Activated CD4-positive, alpha-beta T cell treated with anti-CD3 and anti-CD28 coated beads, Interleukin-2, amount 10 ng/mL, durations not matched to agents 7 days and 5 days (primary cell): ENCODE measurements around the gene UBXN10. TPM values are rescaled to one million over a fixed set of nuclear protein-coding genes. Genes with fewer than 3 reads are reported as not detected.

Experiments used
- CTCF ChIA-PET: fragments of 350-600 bp; sonication (Branson Sonifier 250); formaldehyde crosslinking; loops from one replicate; lab custom pipeline; 2021; ENCODE audit warnings: antibody characterized with exemption; lab: Charles Lee
- POLR2A ChIA-PET: fragments of 350-600 bp; sonication (Branson Sonifier 250); formaldehyde crosslinking; loops from one replicate; lab custom pipeline; 2021; ENCODE audit warnings: antibody characterized with exemption; lab: Charles Lee
- DNase-seq: peaks from one replicate; pipeline ENCODE4 v3.0.0-alpha.2; 2020
- H3K27ac Mint-ChIP-seq: one replicate; pipeline ENCODE4 v1.8.0; 2021; ENCODE audit warnings: mild to moderate bottlenecking, moderate library complexity, mixed read lengths
- H3K27me3 Mint-ChIP-seq: one replicate; pipeline ENCODE4 v1.8.0; 2021; ENCODE audit warnings: mixed read lengths
- H3K36me3 Mint-ChIP-seq: one replicate; pipeline ENCODE4 v1.8.0; 2021; ENCODE audit warnings: low read depth, mixed read lengths
- H3K4me1 Mint-ChIP-seq: one replicate; pipeline ENCODE4 v1.8.0; 2021; ENCODE audit warnings: mixed read lengths
- H3K4me3 Mint-ChIP-seq: one replicate; pipeline ENCODE4 v1.8.0; 2021; ENCODE audit warnings: mild to moderate bottlenecking, moderate library complexity, mixed read lengths
- H3K9me3 Mint-ChIP-seq: one replicate; pipeline ENCODE4 v1.8.0; 2021; ENCODE audit warnings: mixed read lengths
- total RNA-seq, 2 experiments: library from RNA; stranded (reverse); gene quantifications; one replicate each; pipeline ENCODE4 v1.2.3, GENCODE V29; 2021

UBXN10 gene
- total RNA-seq, 2 experiments from 2014 or later, result 0.21 to 0.22 TPM

- CTCF ChIA-PET, result interaction anchor here (1.4 to 3.2 kb wide), 6 partner anchors 9 to 17 kb away, joined by 5 to 14 read pairs (median 10); no protein-coding TSS in a partner anchor
- no peak overlapping the region for H3K27ac Mint-ChIP-seq
- POLR2A ChIA-PET, result interaction anchor here (0.5 to 1.1 kb wide), 2 partner anchors 8 to 31 kb away, joined by 4 to 5 read pairs; no protein-coding TSS in a partner anchor
Observed at GRCh38 chr1:20179371-20180128, 6.3 kb upstream of the UBXN10 start.

GRCh38 chr1:20180129-20180843, 5.6 kb upstream of the UBXN10 start:
- ChIA-PET CTCF (interaction anchor here (1.4 to 3.2 kb wide), 6 partner anchors 8 to 17 kb away, joined by 5 to 14 read pairs (median 10); no protein-coding TSS in a partner anchor), POLR2A (interaction anchor here (1.1 kb wide), 1 partner anchor 9 kb away, joined by 4 read pairs; no protein-coding TSS in a partner anchor)
- peaks cover 7% of the 10 kb centered on the region for H3K36me3 Mint-ChIP-seq
- no peak overlapping the region for H3K4me3 Mint-ChIP-seq
- H3K9me3 Mint-ChIP-seq, result peaks cover 12% of the 10 kb centered on the region
- H3K27ac Mint-ChIP-seq, result no peak overlapping the region
- peaks cover 18% of the 10 kb centered on the region for H3K4me1 Mint-ChIP-seq
- DNase-seq, result no peak
- H3K27me3 Mint-ChIP-seq, result peaks cover 14% of the 10 kb centered on the region

More at GRCh38 chr1:20179371-20180128, 6.3 kb upstream of the UBXN10 start:
- H3K4me1 Mint-ChIP-seq, result peaks cover 11% of the 10 kb centered on the region
- H3K4me3 Mint-ChIP-seq, result no peak overlapping the region
- H3K9me3 Mint-ChIP-seq, result peaks cover 12% of the 10 kb centered on the region
- peaks cover 7% of the 10 kb centered on the region for H3K36me3 Mint-ChIP-seq
- no peak for DNase-seq
- peaks cover 11% of the 10 kb centered on the region for H3K27me3 Mint-ChIP-seq

- Mint-ChIP-seq H3K36me3 (peaks cover 7% of the 10 kb centered on the region), H3K4me3 (no peak overlapping the region), H3K27ac (no peak overlapping the region), H3K27me3 (peaks cover 15% of the 10 kb centered on the region), H3K4me1 (peaks cover 22% of the 10 kb centered on the region), H3K9me3 (peaks cover 12% of the 10 kb centered on the region)
- CTCF ChIA-PET, result interaction anchor here (1.5 to 3.2 kb wide), 4 partner anchors 12 to 18 kb away, joined by 3 to 14 read pairs (median 12); no protein-coding TSS in a partner anchor
- POLR2A ChIA-PET, result no interaction called here
- no peak for DNase-seq
Observed at GRCh38 chr1:20180844-20181207, 5.1 kb upstream of the UBXN10 start.

- POLR2A ChIA-PET, result no interaction called here
- no peak overlapping the region for H3K4me3 Mint-ChIP-seq
- H3K9me3 Mint-ChIP-seq, result peaks cover 12% of the 10 kb centered on the region
- peaks cover 12% of the 10 kb centered on the region for H3K27me3 Mint-ChIP-seq
- no peak for DNase-seq
- no peak overlapping the region for H3K27ac Mint-ChIP-seq
- CTCF ChIA-PET, result interaction anchor here (1.0 to 1.5 kb wide), 3 partner anchors 10 to 30 kb away, joined by 3 read pairs; no protein-coding TSS in a partner anchor
- peaks cover 35% of the 10 kb centered on the region for H3K4me1 Mint-ChIP-seq
- H3K36me3 Mint-ChIP-seq, result peaks cover 7% of the 10 kb centered on the region
Observed at GRCh38 chr1:20182415-20182814, 3.5 kb upstream of the UBXN10 start.

GRCh38 chr1:20183035-20183434, 2.9 kb upstream of the UBXN10 start:
- H3K4me1 Mint-ChIP-seq, result peaks cover 41% of the 10 kb centered on the region
- peaks cover 16% of the 10 kb centered on the region for H3K27me3 Mint-ChIP-seq
- peaks cover 7% of the 10 kb centered on the region for H3K36me3 Mint-ChIP-seq
- no peak overlapping the region for H3K4me3 Mint-ChIP-seq
- ChIA-PET POLR2A (interaction anchor here (0.7 kb wide), 1 partner anchor 31 kb away, joined by 3 read pairs; no protein-coding TSS in a partner anchor), CTCF (no interaction called here)
- H3K9me3 Mint-ChIP-seq, result peaks cover 12% of the 10 kb centered on the region
- no peak overlapping the region for H3K27ac Mint-ChIP-seq
- DNase-seq, result no peak

GRCh38 chr1:20183616-20184271, 2.2 kb upstream of the UBXN10 start:
- peaks cover 22% of the 10 kb centered on the region for H3K27me3 Mint-ChIP-seq
- no peak overlapping the region for H3K27ac Mint-ChIP-seq
- H3K36me3 Mint-ChIP-seq, result peaks cover 7% of the 10 kb centered on the region
- no peak for DNase-seq
- H3K4me3 Mint-ChIP-seq, result no peak overlapping the region
- H3K9me3 Mint-ChIP-seq, result peaks cover 12% of the 10 kb centered on the region
- ChIA-PET CTCF (interaction anchor here (0.6 to 0.9 kb wide), 2 partner anchors 11 to 18 kb away, joined by 3 to 4 read pairs; no protein-coding TSS in a partner anchor), POLR2A (no interaction called here)
- peaks cover 47% of the 10 kb centered on the region for H3K4me1 Mint-ChIP-seq

- Mint-ChIP-seq H3K36me3 (peaks cover 5% of the 10 kb centered on the region), H3K4me1 (peaks cover 47% of the 10 kb centered on the region), H3K27me3 (peaks cover 24% of the 10 kb centered on the region), H3K9me3 (peaks cover 9% of the 10 kb centered on the region), H3K27ac (no peak overlapping the region), H3K4me3 (no peak overlapping the region)
- ChIA-PET POLR2A (no interaction called here), CTCF (interaction anchor here (0.6 to 0.9 kb wide), 2 partner anchors 19 to 37 kb away, joined by 3 to 4 read pairs; no protein-coding TSS in a partner anchor)
- DNase-seq, result no peak
Observed at GRCh38 chr1:20184481-20184900, 1.4 kb upstream of the UBXN10 start.

GRCh38 chr1:20184997-20185833, 681 bp upstream of the UBXN10 start:
- peak overlapping the region; percentile 78 for H3K27ac Mint-ChIP-seq
- H3K4me3 Mint-ChIP-seq, result peak overlapping the region; percentile 46
- H3K4me1 Mint-ChIP-seq, result peaks cover 47% of the 10 kb centered on the region
- H3K36me3 Mint-ChIP-seq, result peaks cover under 1% of the 10 kb centered on the region
- POLR2A ChIA-PET, result no interaction called here
- CTCF ChIA-PET, result interaction anchor here (0.6 kb wide), 2 partner anchors 15 to 38 kb away, joined by 3 to 4 read pairs; no protein-coding TSS in a partner anchor
- peaks cover 3% of the 10 kb centered on the region for H3K9me3 Mint-ChIP-seq
- peaks cover 30% of the 10 kb centered on the region for H3K27me3 Mint-ChIP-seq
- peak; percentile 79 for DNase-seq

- Mint-ChIP-seq H3K36me3 (no peaks in the 10 kb centered on the region), H3K4me3 (peak overlapping the region; percentile 0), H3K27me3 (peaks cover 33% of the 10 kb centered on the region), H3K27ac (peak overlapping the region; percentile 58), H3K9me3 (no peaks in the 10 kb centered on the region), H3K4me1 (peaks cover 47% of the 10 kb centered on the region)
- peak; percentile 26 for DNase-seq
- ChIA-PET CTCF (interaction anchor here (1.1 to 2.2 kb wide), 4 partner anchors 8 to 307 kb away, joined by 3 to 11 read pairs (median 4); no protein-coding TSS in a partner anchor), POLR2A (no interaction called here)
Observed at GRCh38 chr1:20187103-20187812, 1.4 kb downstream of the UBXN10 start.

- DNase-seq, result no peak
- no peak overlapping the region for H3K4me3 Mint-ChIP-seq
- no peak overlapping the region for H3K27ac Mint-ChIP-seq
- H3K36me3 Mint-ChIP-seq, result no peaks in the 10 kb centered on the region
- ChIA-PET CTCF (interaction anchor here (1.1 to 2.2 kb wide), 4 partner anchors 8 to 307 kb away, joined by 3 to 11 read pairs (median 4); no protein-coding TSS in a partner anchor), POLR2A (no interaction called here)
- peaks cover 47% of the 10 kb centered on the region for H3K4me1 Mint-ChIP-seq
- peaks cover 40% of the 10 kb centered on the region for H3K27me3 Mint-ChIP-seq
- H3K9me3 Mint-ChIP-seq, result no peaks in the 10 kb centered on the region
Observed at GRCh38 chr1:20187813-20188454, 2.0 kb downstream of the UBXN10 start.
